Lung (tissue), 12 donors: Measurements from ENCODE around the gene TRAF2. TPM values are rescaled to one million over a fixed set of nuclear protein-coding genes. Genes with fewer than 3 reads are reported as not detected.

Experiments
- ATAC-seq: fragments of 200-7000 bp; cut with Tn5 transposase; one replicate; pipeline ENCODE4 v1.9.1; 2020; ENCODE audit warnings: moderate number of reproducible peaks; ENCODE audit not compliant: insufficient read depth, low FRiP score
- DNase-seq, 3 donors: peaks; one replicate each; pipeline ENCODE4 v3.0.0-alpha.2; 2013 to 2017
- H3K27ac ChIP-seq, 2 donors: one replicate each; pipeline ENCODE4 v1.5.1; 2013; ENCODE audit warnings: mild to moderate bottlenecking in 2 of 2, moderate library complexity in 2 of 2, control low read depth in 1 of 2, inconsistent platforms in 1 of 2, low read depth in 1 of 2, low read length in 1 of 2
- H3K27me3 ChIP-seq, 3 donors: one replicate each; pipeline ENCODE4 v1.5.1; 2013; ENCODE audit warnings: low read length in 2 of 3; ENCODE audit not compliant: control insufficient read depth in 3 of 3, insufficient read depth in 3 of 3
- H3K36me3 ChIP-seq, 4 donors: one replicate each; pipeline ENCODE4 v1.5.1; 2013; ENCODE audit warnings: low read length in 4 of 4, mild to moderate bottlenecking in 1 of 4, moderate library complexity in 1 of 4; ENCODE audit not compliant: control insufficient read depth in 4 of 4, insufficient read depth in 4 of 4
- H3K4me1 ChIP-seq, 5 donors: one replicate each; pipeline ENCODE4 v1.5.1; 2013; ENCODE audit warnings: low read length in 5 of 5, mild to moderate bottlenecking in 2 of 5, moderate library complexity in 1 of 5; ENCODE audit not compliant: control insufficient read depth in 5 of 5, insufficient read depth in 5 of 5
- H3K4me3 ChIP-seq: one replicate; pipeline ENCODE4 v1.5.1; 2013; ENCODE audit warnings: mild to moderate bottlenecking, control low read depth, moderate library complexity
- H3K9ac ChIP-seq, 2 donors: one replicate each; pipeline ENCODE4 v1.5.1; 2013; ENCODE audit warnings: low read length in 2 of 2, control low read depth in 1 of 2; ENCODE audit not compliant: insufficient read depth in 1 of 2
- H3K9me3 ChIP-seq, 4 donors: one replicate each; pipeline ENCODE4 v1.5.1; 2013; ENCODE audit warnings: low read length in 3 of 4, mild to moderate bottlenecking in 1 of 4, moderate library complexity in 1 of 4; ENCODE audit not compliant: control insufficient read depth in 4 of 4, insufficient read depth in 3 of 4
- WGBS, 2 donors: extraction: QIAGEN DNeasy Blood & Tissue Kit; methylation state at CpG; one replicate each; pipeline ENCODE4 v1.1.7; 2013; 5-methylcytosine and 5-hydroxymethylcytosine counted together
- polyA plus RNA-seq, 2 donors: library from polyadenylated mRNA; stranded (reverse); fragments of 200-250 nt; gene quantifications; one replicate each; pipeline ENCODE4 v1.2.1, GENCODE V29; 2013
- total RNA-seq, 2 donors: library from RNA; depleted of rRNA in 1 of 2; stranded (reverse); fragments of >200 nt in 1 of 2; gene quantifications; one replicate each; pipeline ENCODE4 v1.2.1, GENCODE V29; 2014 to 2021
- TF ChIP-seq, protein P1 (sequence below): IDR thresholded peaks from 2 replicates; pipeline ENCODE4 v1.5.1; 2012; ENCODE audit warnings: mild to moderate bottlenecking; ENCODE audit errors: control extremely low read depth, extremely low read depth
- donor health status: control.
- donor health status: control.
- donor health status: Bipolar disorder and iron deficiency.
- donor health status: healthy.
- donor health status: DM: yes; HTN: yes; CAD: no.

TRAF2 gene
- total and polyA plus RNA-seq, 4 donors: 11.3 to 19.1 (median 15.2) TPM

DNA sequence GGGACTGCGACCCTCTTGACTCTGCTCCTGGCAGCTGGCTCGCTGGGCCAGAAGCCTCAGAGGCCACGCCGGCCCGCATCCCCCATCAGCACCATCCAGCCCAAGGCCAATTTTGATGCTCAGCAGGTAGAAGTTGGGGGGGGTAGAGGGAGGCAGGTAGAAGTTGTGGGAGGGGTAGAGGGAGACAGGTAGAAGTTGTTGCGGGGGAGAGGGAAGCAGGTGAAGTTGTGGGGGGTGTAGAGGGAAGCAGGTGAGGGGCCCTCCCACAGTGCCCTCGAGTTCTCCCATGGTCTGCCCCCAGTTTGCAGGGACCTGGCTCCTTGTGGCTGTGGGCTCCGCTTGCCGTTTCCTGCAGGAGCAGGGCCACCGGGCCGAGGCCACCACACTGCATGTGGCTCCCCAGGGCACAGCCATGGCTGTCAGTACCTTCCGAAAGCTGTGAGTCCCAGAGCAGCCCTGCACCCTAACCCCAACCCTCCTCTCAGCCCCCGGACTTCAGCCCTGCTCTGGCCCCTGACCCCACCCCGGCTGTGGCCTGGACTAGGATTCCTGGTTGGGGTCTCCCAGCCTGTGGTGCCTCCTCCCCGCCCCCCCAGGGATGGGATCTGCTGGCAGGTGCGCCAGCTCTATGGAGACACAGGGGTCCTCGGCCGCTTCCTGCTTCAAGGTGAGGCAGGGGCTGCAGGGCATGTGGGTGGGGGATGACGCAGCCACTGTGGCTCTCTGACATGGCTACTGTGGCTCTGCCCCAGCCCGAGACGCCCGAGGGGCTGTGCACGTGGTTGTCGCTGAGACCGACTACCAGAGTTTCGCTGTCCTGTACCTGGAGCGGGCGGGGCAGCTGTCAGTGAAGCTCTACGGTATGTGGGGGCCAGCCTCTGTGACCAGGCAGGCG is 59.3 kb downstream of the TRAF2 start:
- Histone ChIP-seq H3K4me1 (peaks cover 0 to 26% (median 14%) of the 10 kb centered on the region in 5 donors), H3K27ac (no peak overlapping the region), H3K36me3 (peaks cover 0 to 28% (median 14%) of the 10 kb centered on the region in 4 donors), H3K4me3 (no peak overlapping the region), H3K27me3 (no peaks in the 10 kb centered on the region), H3K9ac (no peak overlapping the region), H3K9me3 (peaks cover 0 to 2% (median 0%) of the 10 kb centered on the region in 4 donors)
- ATAC-seq (no peak), DNase-seq (no peak)
- WGBS, 2 donors: 84 to 90% methylated on average over 30 of the region's 30 CpGs
- TF ChIP-seq, protein P1, sequence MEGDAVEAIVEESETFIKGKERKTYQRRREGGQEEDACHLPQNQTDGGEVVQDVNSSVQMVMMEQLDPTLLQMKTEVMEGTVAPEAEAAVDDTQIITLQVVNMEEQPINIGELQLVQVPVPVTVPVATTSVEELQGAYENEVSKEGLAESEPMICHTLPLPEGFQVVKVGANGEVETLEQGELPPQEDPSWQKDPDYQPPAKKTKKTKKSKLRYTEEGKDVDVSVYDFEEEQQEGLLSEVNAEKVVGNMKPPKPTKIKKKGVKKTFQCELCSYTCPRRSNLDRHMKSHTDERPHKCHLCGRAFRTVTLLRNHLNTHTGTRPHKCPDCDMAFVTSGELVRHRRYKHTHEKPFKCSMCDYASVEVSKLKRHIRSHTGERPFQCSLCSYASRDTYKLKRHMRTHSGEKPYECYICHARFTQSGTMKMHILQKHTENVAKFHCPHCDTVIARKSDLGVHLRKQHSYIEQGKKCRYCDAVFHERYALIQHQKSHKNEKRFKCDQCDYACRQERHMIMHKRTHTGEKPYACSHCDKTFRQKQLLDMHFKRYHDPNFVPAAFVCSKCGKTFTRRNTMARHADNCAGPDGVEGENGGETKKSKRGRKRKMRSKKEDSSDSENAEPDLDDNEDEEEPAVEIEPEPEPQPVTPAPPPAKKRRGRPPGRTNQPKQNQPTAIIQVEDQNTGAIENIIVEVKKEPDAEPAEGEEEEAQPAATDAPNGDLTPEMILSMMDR: no peak

DNA sequence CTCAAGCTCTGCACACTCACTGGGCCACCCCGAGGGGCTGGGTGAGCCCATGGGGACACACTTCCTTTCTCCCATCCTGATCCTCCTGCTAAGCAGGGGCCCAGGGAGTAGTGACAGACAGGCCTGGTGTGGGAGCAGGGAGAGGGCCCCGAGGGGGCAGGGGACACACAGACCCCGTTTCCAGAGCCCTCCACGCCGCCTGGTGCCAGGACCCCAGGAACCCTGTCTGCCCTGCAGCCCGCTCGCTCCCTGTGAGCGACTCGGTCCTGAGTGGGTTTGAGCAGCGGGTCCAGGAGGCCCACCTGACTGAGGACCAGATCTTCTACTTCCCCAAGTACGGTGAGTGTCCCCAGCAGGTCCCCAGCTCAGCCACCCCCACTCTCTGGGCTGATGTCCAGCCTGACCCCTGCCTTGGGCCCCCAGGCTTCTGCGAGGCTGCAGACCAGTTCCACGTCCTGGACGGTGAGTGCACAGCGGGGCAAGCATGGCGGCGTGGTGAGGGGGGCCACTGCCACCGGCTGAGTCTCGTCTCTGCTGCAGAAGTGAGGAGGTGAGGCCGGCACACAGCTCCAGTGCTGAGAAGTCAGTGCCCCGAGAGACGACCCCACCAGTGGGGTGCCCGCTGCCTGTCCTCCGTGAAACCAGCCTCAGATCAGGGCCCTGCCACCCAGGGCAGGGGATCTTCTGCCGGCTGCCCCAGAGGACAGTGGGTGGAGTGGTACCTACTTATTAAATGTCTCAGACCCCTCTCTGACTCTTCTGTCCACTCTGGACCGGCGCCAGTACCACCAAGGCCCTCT is 60.1 kb downstream of the TRAF2 start:
- H3K27ac ChIP-seq: no peak overlapping the region
- TF ChIP-seq, protein P1: no peak
- DNase-seq (no peak), ATAC-seq (no peak)
- H3K4me1 ChIP-seq: peaks cover 0 to 26% (median 14%) of the 10 kb centered on the region in 5 donors
- 80 to 87% methylated on average over 27 of the region's 27 CpGs for WGBS, 2 donors
- no peak overlapping the region for H3K4me3 ChIP-seq
- H3K9me3 ChIP-seq: peaks cover 0 to 2% (median 0%) of the 10 kb centered on the region in 4 donors
- no peaks in the 10 kb centered on the region for H3K27me3 ChIP-seq
- no peak overlapping the region for H3K9ac ChIP-seq
- H3K36me3 ChIP-seq: peaks cover 0 to 20% (median 10%) of the 10 kb centered on the region in 4 donors

DNA sequence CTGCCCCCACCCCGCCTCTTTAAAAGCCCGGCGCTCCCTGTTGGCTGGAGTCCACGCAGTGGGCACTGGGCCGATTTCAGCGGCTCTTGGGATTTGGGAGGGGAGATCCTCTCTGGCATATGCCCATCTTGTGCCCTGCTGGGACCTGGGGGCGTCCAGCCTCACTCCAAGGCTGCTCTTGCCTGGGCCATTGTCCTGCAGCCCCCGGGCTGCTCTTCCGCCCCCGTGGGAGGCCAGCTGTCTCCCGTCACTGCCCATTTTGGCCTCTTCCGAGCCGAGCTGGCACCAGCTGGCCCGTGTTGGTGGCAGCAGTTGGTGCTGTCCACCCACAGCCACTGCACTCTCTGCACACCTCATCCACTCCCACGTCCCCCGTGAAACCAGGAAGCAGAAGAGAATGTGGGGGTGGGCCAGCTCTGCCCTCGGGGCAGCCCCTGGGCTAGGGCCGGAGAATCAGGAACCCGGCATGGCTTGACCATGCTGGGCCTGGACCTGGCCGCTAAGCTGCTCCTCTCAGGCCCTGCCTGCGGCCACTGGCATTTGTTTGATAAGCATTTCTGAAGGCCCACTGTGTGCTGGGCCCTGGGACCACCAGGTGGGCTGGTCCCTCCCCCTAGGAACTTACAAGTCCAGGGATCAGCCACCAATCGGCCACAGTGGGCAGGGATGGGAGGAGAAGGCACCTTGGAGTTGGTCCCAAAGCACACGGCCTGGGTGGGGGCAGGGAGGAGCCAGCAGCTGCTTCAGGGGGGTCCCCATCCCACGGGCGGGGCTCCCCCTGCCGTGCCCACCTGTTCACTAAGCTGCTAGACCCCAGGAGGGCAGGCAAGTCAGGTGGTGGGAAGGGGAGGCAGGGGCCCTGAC is 60.9 kb downstream of the TRAF2 start:
- Histone ChIP-seq H3K9ac (no peak overlapping the region), H3K4me1 (peaks cover 0 to 22% (median 18%) of the 10 kb centered on the region in 5 donors)

More for the DNA sequence above, 60.9 kb downstream of the TRAF2 start:
- TF ChIP-seq, protein P1: no peak
- peaks cover 0 to 12% (median 2%) of the 10 kb centered on the region in 4 donors for H3K36me3 ChIP-seq
- no peak overlapping the region for H3K4me3 ChIP-seq
- DNase-seq (no peak), ATAC-seq (no peak)
- WGBS, 2 donors: 55 to 76% methylated on average over 26 of the region's 26 CpGs
- no peaks in the 10 kb centered on the region for H3K9me3 ChIP-seq
- H3K27ac ChIP-seq: no peak overlapping the region
- no peaks in the 10 kb centered on the region for H3K27me3 ChIP-seq
